GM12865 (cell line): ENCODE results near the gene ODF4.

ENCODE experiments used
- DNase-seq: peaks from one replicate; pipeline ENCODE4 v3.0.0; 2010; ENCODE audit warnings: low read depth
- H3K4me3 ChIP-seq: 2 replicates; pipeline ENCODE4 v1.5.1; 2011; ENCODE audit warnings: mild to moderate bottlenecking, low read depth, low read length, control low read depth
- CTCF ChIP-seq: IDR thresholded peaks from 2 replicates; pipeline ENCODE4 v1.5.1; 2011; ENCODE audit warnings: low read length, control low read depth, low read depth, inconsistent platforms; ENCODE audit not compliant: insufficient read depth; ENCODE audit errors: missing control alignments

ODF4 gene

DNA sequence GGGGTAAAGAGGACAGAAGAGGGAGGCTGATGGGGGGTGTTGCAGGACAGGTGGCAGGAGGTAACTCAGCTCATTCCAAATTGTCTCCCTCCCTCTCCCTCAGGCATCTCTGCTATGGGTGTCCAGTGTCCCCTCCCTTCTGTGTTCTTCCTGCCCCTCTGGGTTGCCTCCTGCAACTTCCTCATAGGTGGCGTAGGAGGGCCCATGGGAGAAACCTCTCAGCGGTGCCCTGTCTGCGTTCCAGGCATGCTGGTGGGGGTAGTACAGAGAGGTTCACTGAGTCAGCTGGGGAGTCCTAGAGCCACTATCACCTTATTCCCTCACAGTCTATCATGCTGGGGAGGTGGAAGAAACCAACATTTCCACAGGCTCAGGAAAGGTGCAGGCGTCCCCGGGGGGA is 14.7 kb upstream of the ODF4 start:
- TF ChIP-seq CTCF: no peak
- no peak for DNase-seq
- H3K4me3 ChIP-seq: no peak overlapping the region

- no peak for DNase-seq
- no peak for TF ChIP-seq CTCF
- no peak overlapping the region for H3K4me3 ChIP-seq
Observed at GRCh38 chr17:8326511-8327302, 12.9 kb upstream of the ODF4 start.

DNA sequence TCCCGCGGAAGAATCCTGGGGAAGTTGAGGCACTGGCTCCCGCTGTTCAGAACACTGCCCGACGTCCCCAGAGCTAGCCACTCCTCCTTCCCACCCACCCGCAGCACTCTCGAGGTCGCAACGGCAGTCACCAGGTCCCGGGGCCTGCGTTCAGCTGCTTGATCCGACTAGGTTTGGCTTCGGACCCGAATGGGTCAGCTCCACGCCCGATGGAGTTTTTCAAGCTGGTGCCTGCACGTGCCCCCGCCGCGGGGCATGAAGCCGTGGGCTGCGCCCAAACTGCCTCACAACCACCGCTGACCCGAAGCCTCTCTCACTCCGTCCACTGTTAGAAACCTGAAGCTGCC is 12.4 kb upstream of the ODF4 start:
- no peak for DNase-seq
- TF ChIP-seq CTCF: no peak
- no peak overlapping the region for H3K4me3 ChIP-seq

DNA sequence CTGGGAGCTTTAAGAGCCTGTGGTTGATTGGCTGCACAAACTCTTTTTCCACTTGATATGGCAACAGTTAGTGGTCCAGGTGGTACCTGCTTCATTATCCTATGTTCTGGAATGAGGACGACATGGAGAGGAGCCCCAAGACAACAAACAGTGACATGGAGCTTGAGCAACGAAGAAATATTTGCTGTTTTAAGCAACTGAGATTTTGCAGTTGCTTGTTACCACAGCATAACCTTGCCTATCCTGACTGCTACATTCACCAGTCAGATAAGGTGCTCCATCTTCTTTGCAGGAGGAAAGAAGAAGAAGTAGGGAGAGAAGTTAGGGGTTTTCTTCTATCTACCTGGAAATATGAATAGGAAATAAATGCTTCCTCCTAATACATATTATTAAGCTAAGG is 7.5 kb upstream of the ODF4 start:
- no peak overlapping the region for H3K4me3 ChIP-seq
- TF ChIP-seq CTCF: no peak
- DNase-seq: no peak

DNA sequence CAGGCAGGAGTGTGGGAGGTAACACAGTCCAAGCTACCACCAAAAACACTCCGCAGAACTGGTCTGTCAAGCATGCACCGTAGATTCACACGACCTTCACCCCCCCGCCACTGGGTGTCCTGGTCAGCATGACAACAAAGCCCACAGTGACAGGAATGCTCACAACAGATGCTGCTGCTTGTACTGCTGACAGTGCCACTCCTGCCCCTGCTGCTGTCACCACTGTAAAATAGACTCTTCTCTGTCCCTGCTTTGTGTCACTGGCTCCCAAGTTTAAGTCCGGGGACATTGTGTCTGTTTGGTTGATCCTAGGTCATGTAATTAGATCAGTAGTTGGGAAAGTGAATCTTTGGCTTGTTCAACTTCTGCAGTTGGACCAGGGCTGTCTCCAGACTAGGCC is 7.0 kb upstream of the ODF4 start:
- no peak for TF ChIP-seq CTCF
- DNase-seq: no peak
- no peak overlapping the region for H3K4me3 ChIP-seq

DNA sequence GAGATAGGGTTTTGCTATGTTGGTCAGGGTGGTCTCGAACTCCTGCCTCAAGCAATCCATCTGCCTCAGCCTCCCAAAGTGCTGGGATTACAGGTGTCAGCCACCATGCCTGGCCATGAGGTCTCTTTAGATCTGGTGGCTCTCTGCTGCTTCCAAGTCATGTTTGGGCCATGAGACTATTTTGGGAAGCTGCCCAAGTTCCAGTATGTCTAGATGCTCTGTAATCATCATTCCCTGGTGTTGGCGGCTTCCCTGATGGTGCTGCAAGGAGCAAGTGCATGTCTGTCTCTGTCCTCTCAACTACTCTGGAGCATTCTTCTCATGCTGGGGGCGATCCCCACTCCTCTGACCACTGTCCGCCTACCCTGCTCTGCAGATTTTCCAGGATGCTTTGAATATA is 6.4 kb upstream of the ODF4 start:
- H3K4me3 ChIP-seq: no peak overlapping the region
- no peak for DNase-seq
- no peak for TF ChIP-seq CTCF

DNA sequence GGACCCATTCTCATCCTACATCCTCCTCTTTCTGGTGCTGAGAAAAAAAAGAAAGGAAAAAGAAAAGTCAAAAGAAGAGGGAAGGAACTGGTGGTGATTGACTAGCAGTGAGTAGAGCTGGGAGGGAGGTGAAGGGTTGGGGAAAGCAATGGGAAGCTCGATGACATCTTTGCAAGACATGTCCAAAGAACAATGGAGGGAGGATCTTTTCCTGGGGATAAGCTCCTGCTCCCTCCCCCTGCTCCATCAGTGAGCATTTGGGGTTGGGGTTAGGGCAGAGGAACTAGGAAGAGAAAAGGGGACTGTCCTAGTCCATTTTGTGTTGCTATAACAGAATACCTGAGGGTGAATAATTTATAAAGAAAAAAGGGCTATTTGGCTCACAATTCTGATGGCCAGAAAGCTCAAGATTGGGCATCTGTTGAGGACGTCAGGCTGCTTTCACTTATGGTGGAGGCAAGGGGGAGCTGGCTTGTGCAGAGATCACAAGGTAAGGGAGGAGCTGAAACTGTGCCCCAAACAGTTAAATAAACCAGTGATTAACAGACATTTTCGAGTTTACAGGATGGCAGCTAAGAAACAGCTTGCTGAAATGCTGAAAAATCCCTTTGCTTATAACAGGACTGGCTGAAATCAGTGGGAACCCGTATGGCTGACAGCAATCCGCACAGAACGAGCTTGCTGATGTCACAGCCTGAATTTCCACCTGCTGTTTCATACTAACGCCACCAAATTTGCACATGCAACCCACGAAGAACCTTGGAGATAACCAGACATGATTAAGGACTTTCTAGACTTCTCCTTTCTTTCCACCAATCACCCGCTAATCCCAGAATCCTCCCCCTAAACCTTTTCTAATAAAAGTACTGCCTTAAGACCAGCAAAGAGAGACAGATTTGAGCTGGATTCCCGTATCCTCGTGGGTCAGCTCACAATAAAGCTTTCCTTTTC is 1.6 kb upstream of the ODF4 start:
- no peak for TF ChIP-seq CTCF
- DNase-seq: peak; percentile 37
- no peak overlapping the region for H3K4me3 ChIP-seq
